ENCODE data around the gene MMAA. TPM values are rescaled to one million over a fixed set of nuclear protein-coding genes. Genes with fewer than 3 reads are reported as not detected.
A peak's percentile ranks its signal among the peaks of the same experiment; 100 is the strongest.

MMAA gene
- total and polyA plus RNA-seq, 9 of the 15 experiments (the other 6 are each of a cell fraction or from before 2014, with no cell fraction given), result 0.86 to 2.3 (median 1.4) TPM

DNA sequence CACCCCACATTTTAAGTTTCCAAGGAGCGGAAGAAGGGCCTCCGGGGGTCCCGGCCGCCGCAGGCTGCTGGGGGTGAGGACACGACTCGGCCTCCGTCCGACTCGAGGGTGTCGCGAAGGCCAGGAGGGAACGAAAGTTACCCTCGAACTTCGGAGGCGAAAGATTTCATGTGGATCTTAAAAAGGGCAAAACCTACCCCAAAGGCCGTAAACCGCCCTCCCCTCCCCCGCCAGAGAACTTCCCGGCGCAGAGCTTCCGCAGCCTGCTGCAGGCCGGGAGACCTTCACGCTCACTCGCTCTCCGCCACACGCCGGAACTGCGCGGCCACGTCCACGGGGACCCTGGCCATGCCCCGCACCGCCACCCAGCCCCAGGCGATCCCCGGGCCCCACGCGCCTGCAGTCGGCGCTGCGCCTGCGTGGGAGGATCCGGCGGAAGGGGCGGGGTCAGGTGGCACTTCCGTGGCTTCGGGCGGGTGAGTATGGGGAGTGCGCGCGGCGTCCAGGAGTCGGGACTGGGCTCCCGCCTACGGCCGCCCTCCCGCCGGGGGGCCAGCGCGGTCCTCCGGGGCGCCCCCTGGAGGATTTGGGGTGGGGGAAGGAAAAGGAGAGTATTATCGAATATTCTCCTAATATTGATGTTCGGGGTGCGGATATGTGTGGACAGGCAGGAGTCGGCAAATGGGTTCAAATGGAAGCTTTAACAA, at the start of gene MMAA (continued):
- TF ChIP-seq, protein P1, sequence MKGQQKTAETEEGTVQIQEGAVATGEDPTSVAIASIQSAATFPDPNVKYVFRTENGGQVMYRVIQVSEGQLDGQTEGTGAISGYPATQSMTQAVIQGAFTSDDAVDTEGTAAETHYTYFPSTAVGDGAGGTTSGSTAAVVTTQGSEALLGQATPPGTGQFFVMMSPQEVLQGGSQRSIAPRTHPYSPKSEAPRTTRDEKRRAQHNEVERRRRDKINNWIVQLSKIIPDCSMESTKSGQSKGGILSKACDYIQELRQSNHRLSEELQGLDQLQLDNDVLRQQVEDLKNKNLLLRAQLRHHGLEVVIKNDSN (CRISPR knock-in tag; IDR thresholded peaks at IDR 0.05), result peak; percentile 83
- TF ChIP-seq SAFB (IDR thresholded peaks at IDR 0.05; ENCODE audit: borderline replicate concordance, low read depth, low read length), result peak; percentile 97
- TF ChIP-seq ELF2 (CRISPR knock-in tag; IDR thresholded peaks at IDR 0.05), result peak; percentile 60; the same call in 1 of the 2 replicates
- no peak for TF ChIP-seq ZNF134 (CRISPR knock-in tag; conservative IDR thresholded peaks at IDR 0.05)
- TF ChIP-seq, protein P2, sequence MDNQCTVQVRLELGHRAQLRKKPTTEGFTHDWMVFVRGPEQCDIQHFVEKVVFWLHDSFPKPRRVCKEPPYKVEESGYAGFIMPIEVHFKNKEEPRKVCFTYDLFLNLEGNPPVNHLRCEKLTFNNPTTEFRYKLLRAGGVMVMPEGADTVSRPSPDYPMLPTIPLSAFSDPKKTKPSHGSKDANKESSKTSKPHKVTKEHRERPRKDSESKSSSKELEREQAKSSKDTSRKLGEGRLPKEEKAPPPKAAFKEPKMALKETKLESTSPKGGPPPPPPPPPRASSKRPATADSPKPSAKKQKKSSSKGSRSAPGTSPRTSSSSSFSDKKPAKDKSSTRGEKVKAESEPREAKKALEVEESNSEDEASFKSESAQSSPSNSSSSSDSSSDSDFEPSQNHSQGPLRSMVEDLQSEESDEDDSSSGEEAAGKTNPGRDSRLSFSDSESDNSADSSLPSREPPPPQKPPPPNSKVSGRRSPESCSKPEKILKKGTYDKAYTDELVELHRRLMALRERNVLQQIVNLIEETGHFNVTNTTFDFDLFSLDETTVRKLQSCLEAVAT (IDR thresholded peaks at IDR 0.05), result no peak
- no peak for TF ChIP-seq FUS (optimal IDR thresholded peaks at IDR 0.05; ENCODE audit: low read depth, low read length)
- TF ChIP-seq CTBP1 (IDR thresholded peaks at IDR 0.05; ENCODE audit: borderline replicate concordance), result peak; percentile 77; the same call in 1 of the 2 replicates
- peak; percentile 19 for TF ChIP-seq ZFP36 (IDR thresholded peaks at IDR 0.05; ENCODE audit: low read depth, low read length, partially characterized antibody)
- TF ChIP-seq SPI1 (IDR thresholded peaks at IDR 0.05; ENCODE audit: borderline replicate concordance, low read depth, low read length), result 0 out of 2 replicates have a peak, but pooled peaks have one; percentile 17
- no peak for TF ChIP-seq ZC3H8 (IDR thresholded peaks at IDR 0.05)
- peak; percentile 22 to 75; a peak in 2 of 4 replicates for TF ChIP-seq NONO (IDR thresholded peaks at IDR 0.05; ENCODE audit: low read depth in 2 of 2, low read length in 1 of 2)
- TF ChIP-seq, protein P3, sequence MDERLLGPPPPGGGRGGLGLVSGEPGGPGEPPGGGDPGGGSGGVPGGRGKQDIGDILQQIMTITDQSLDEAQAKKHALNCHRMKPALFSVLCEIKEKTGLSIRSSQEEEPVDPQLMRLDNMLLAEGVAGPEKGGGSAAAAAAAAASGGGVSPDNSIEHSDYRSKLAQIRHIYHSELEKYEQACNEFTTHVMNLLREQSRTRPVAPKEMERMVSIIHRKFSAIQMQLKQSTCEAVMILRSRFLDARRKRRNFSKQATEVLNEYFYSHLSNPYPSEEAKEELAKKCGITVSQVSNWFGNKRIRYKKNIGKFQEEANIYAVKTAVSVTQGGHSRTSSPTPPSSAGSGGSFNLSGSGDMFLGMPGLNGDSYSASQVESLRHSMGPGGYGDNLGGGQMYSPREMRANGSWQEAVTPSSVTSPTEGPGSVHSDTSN (CRISPR knock-in tag; IDR thresholded peaks at IDR 0.05; ENCODE audit: low read depth), result no peak
- TF ChIP-seq, protein P3 (tag; conservative IDR thresholded peaks at IDR 0.05; ENCODE audit: low read depth), result no peak
- peak; percentile 57 for TF ChIP-seq RBM22 (IDR thresholded peaks at IDR 0.05; ENCODE audit: low read depth, low read length, poor library complexity, severe bottlenecking)
- peak; percentile 87 for TF ChIP-seq ETV5 (CRISPR knock-in tag; IDR thresholded peaks at IDR 0.05; ENCODE audit: low read depth)
- TF ChIP-seq LCOR (CRISPR knock-in tag; IDR thresholded peaks at IDR 0.05), result peak; percentile 74; the same call in 1 of the 2 replicates
- TF ChIP-seq SRSF9 (IDR thresholded peaks at IDR 0.05; ENCODE audit: borderline replicate concordance, low read depth, low read length), result no peak
- TF ChIP-seq L3MBTL2 (IDR thresholded peaks at IDR 0.05), result peak; percentile 87
- TF ChIP-seq, protein P4, sequence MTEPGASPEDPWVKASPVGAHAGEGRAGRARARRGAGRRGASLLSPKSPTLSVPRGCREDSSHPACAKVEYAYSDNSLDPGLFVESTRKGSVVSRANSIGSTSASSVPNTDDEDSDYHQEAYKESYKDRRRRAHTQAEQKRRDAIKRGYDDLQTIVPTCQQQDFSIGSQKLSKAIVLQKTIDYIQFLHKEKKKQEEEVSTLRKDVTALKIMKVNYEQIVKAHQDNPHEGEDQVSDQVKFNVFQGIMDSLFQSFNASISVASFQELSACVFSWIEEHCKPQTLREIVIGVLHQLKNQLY (CRISPR knock-in tag; conservative IDR thresholded peaks at IDR 0.05), result no peak
- no peak for TF ChIP-seq SMAD3 (CRISPR knock-in tag; conservative IDR thresholded peaks at IDR 0.05)
- TF ChIP-seq BHLHE40 (IDR thresholded peaks at IDR 0.05; ENCODE audit: low read length), result peak; percentile 44; the same call in 1 of the 2 replicates
